Neural cell (in vitro differentiated cells): ENCODE results near the gene S100A2.

Experiments used
- CTCF ChIP-seq: fragments of 450-650 bp; IDR thresholded peaks from 2 replicates; pipeline ENCODE4 v1.5.1; 2014; ENCODE audit warnings: antibody characterized with exemption, mild to moderate bottlenecking, moderate library complexity; ENCODE audit not compliant: poor library complexity, severe bottlenecking
- EP300 ChIP-seq: fragments of 450-650 bp; conservative IDR thresholded peaks from 2 replicates; pipeline ENCODE4 v1.6.1; 2014; ENCODE audit warnings: antibody characterized with exemption, mild to moderate bottlenecking, moderate library complexity; ENCODE audit not compliant: poor library complexity, severe bottlenecking
- EZH2 ChIP-seq: fragments of 200-600, 300-800 bp; shearing (Covaris generic), sonication (generic); IDR thresholded peaks from 2 replicates; pipeline ENCODE4 v1.6.1; 2014; ENCODE audit warnings: antibody characterized with exemption, low read length, borderline replicate concordance, mild to moderate bottlenecking; ENCODE audit not compliant: insufficient read depth, poor library complexity, severe bottlenecking
- POLR2AphosphoS5 ChIP-seq: IDR thresholded peaks from 2 replicates; pipeline ENCODE4 v1.6.1; 2012
- RAD21 ChIP-seq: fragments of 450-650 bp; conservative IDR thresholded peaks from 2 replicates; pipeline ENCODE4 v1.6.1; 2014; ENCODE audit warnings: antibody characterized with exemption, mild to moderate bottlenecking, moderate library complexity
- REST ChIP-seq: IDR thresholded peaks from 2 replicates; pipeline ENCODE4 v1.6.1; 2012; ENCODE audit warnings: borderline replicate concordance
- SMC3 ChIP-seq: fragments of 450-650 bp; conservative IDR thresholded peaks from 2 replicates; pipeline ENCODE4 v1.6.1; 2014; ENCODE audit warnings: antibody characterized with exemption, mild to moderate bottlenecking, moderate library complexity; ENCODE audit not compliant: poor library complexity
- TAF1 ChIP-seq: IDR thresholded peaks from 2 replicates; pipeline ENCODE4 v1.6.1; 2012; ENCODE audit warnings: low read depth

- TF ChIP-seq REST (no peak), CTCF (no peak), RAD21 (no peak), TAF1 (no peak), EZH2 (no peak), EP300 (no peak), POLR2AphosphoS5 (no peak), SMC3 (no peak)
Observed at GRCh38 chr1:153537376-153537730, 28.3 kb downstream of the S100A2 start.
